CD14-positive monocyte (primary cell): ENCODE data around the gene CASP14. TPM values are rescaled to one million over a fixed set of nuclear protein-coding genes. Genes with fewer than 3 reads are reported as not detected.

Source experiments
- DNase-seq, 3 donors: peaks; one replicate each; pipeline ENCODE4 v3.0.0-alpha.2; 2011 to 2022
- H2AFZ ChIP-seq: 2 replicates; pipeline ENCODE4 v1.6.0; 2012; ENCODE audit warnings: mild to moderate bottlenecking, low read depth, low read length, inconsistent platforms; ENCODE audit not compliant: insufficient read depth, poor library complexity, severe bottlenecking
- H3K27ac ChIP-seq, 2 donors: 1 replicate in 1 of 2; 2 replicates in 1 of 2; pipeline ENCODE4 v1.5.1; 2012 to 2013; ENCODE audit warnings: low read length in 2 of 2, control low read depth in 1 of 2, inconsistent platforms in 1 of 2, low read depth in 1 of 2, mild to moderate bottlenecking in 1 of 2
- H3K27me3 ChIP-seq, 2 donors: one replicate each; pipeline versions ENCODE4 v1.6.0 to v1.6.1; 2011 to 2013; ENCODE audit warnings: low read length in 2 of 2; ENCODE audit not compliant: control insufficient read depth in 2 of 2, insufficient read depth in 2 of 2
- H3K36me3 ChIP-seq, 2 donors: replicated peaks in 1 of 2; 1 replicate in 1 of 2; 2 replicates in 1 of 2; pipeline versions ENCODE4 v1.5.1 to v1.6.1; 2012 to 2013; ENCODE audit warnings: low read length in 2 of 2, control low read depth in 1 of 2, inconsistent platforms in 1 of 2, mild to moderate bottlenecking in 1 of 2; ENCODE audit not compliant: insufficient read depth in 2 of 2, control insufficient read depth in 1 of 2
- H3K4me1 ChIP-seq, 2 donors: 1 replicate in 1 of 2; 2 replicates in 1 of 2; pipeline versions ENCODE4 v1.5.1 to v1.6.1; 2012 to 2013; ENCODE audit warnings: low read length in 2 of 2, control low read depth in 1 of 2, inconsistent platforms in 1 of 2, mild to moderate bottlenecking in 1 of 2, moderate library complexity in 1 of 2; ENCODE audit not compliant: insufficient read depth in 2 of 2, control insufficient read depth in 1 of 2
- H3K4me2 ChIP-seq: replicated peaks from 2 replicates; pipeline ENCODE3; 2012; ENCODE audit warnings: low read length, moderate library complexity, mild to moderate bottlenecking; ENCODE audit not compliant: poor library complexity, severe bottlenecking; ENCODE audit errors: extremely low read depth
- H3K4me3 ChIP-seq, 3 experiments: fragments of 200-600 bp in 1 of 3; sonication (generic) in 1 of 3; replicated peaks in 1 of 3; 1 replicate in 2 of 3; 2 replicates in 1 of 3; pipeline ENCODE4 v1.5.1; 2011 to 2013; ENCODE audit warnings: low read length in 3 of 3, mild to moderate bottlenecking in 3 of 3, control low read depth in 2 of 3, low read depth in 2 of 3, inconsistent platforms in 1 of 3, moderate library complexity in 1 of 3
- H3K79me2 ChIP-seq: 2 replicates; pipeline ENCODE4 v1.6.0; 2012; ENCODE audit warnings: mild to moderate bottlenecking, control low read depth, inconsistent platforms, low read length, moderate library complexity; ENCODE audit not compliant: insufficient read depth
- H3K9ac ChIP-seq: 2 replicates; pipeline ENCODE4 v1.6.0; 2017; ENCODE audit warnings: low read length, mild to moderate bottlenecking; ENCODE audit not compliant: insufficient read depth, poor library complexity, severe bottlenecking
- H3K9me3 ChIP-seq, 2 donors: replicated peaks in 1 of 2; 1 replicate in 1 of 2; 2 replicates in 1 of 2; pipeline versions ENCODE4 v1.5.1 to v1.6.1; 2012 to 2013; ENCODE audit warnings: low read length in 2 of 2, control low read depth in 1 of 2; ENCODE audit not compliant: control insufficient read depth in 1 of 2, insufficient read depth in 1 of 2
- H4K20me1 ChIP-seq: 2 replicates; pipeline ENCODE4 v1.6.0; 2012; ENCODE audit warnings: mild to moderate bottlenecking, low read length, control low read depth, moderate library complexity; ENCODE audit not compliant: insufficient read depth
- H3K27ac Mint-ChIP-seq, 7 donors: one replicate each; pipeline ENCODE4 v1.8.0; 2020; ENCODE audit warnings: mild to moderate bottlenecking in 7 of 7, mixed read lengths in 7 of 7, moderate library complexity in 6 of 7, inconsistent platforms in 2 of 7
- H3K27me3 Mint-ChIP-seq, 3 donors: one replicate each; pipeline ENCODE4 v1.8.0; 2021 to 2022; ENCODE audit warnings: low read depth in 3 of 3, mild to moderate bottlenecking in 3 of 3, mixed read lengths in 3 of 3, moderate library complexity in 3 of 3, inconsistent platforms in 1 of 3
- H3K36me3 Mint-ChIP-seq, 2 donors: one replicate each; pipeline ENCODE4 v1.8.0; 2020; ENCODE audit warnings: mixed read lengths in 2 of 2, inconsistent platforms in 1 of 2, mild to moderate bottlenecking in 1 of 2
- H3K4me1 Mint-ChIP-seq: one replicate; pipeline ENCODE4 v1.8.0; 2020; ENCODE audit warnings: mild to moderate bottlenecking, mixed read lengths
- H3K4me3 Mint-ChIP-seq, 2 donors: one replicate each; pipeline ENCODE4 v1.8.0; 2020; ENCODE audit warnings: mild to moderate bottlenecking in 2 of 2, mixed read lengths in 2 of 2, moderate library complexity in 1 of 2
- H3K9me3 Mint-ChIP-seq, 7 donors: one replicate each; pipeline ENCODE4 v1.8.0; 2020 to 2022; ENCODE audit warnings: mixed read lengths in 7 of 7, mild to moderate bottlenecking in 6 of 7, moderate library complexity in 6 of 7, inconsistent platforms in 2 of 7
- WGBS: methylation state at CpG from one replicate; pipeline ENCODE4 v1.1.5; 2013; ENCODE audit warnings: missing lambda C conversion rate; ENCODE audit not compliant: insufficient coverage; 5-methylcytosine and 5-hydroxymethylcytosine counted together
- intact Hi-C, 2 donors: fragments of 100-400 bp; cut with micrococcal nuclease; formaldehyde crosslinking; loops; one replicate each; pipeline versions ENCODE4 v1.15.0 to v1.15.1; 2023
- polyA plus RNA-seq, 3 donors: library from polyadenylated mRNA; depleted of rRNA in 1 of 3; unstranded in 2 of 3; stranded (reverse) in 1 of 3; fragments of 300-500 nt in 2 of 3; fragments of >200 nt in 1 of 3; fragmentation: Illumina TruSeq in 2 of 3; gene quantifications; 1 replicate in 2 of 3; 2 replicates in 1 of 3; pipeline ENCODE4 v1.2.3, GENCODE V29; 2012 to 2021
- TF ChIP-seq, protein P1 (sequence below): fragments of 200-600 bp; IDR thresholded peaks from one replicate; pipeline ENCODE4 v1.8.0; 2022; ENCODE audit warnings: antibody characterized with exemption, mild to moderate bottlenecking

The CASP14 gene
- polyA plus RNA-seq, 3 donors, result not detected

DNA sequence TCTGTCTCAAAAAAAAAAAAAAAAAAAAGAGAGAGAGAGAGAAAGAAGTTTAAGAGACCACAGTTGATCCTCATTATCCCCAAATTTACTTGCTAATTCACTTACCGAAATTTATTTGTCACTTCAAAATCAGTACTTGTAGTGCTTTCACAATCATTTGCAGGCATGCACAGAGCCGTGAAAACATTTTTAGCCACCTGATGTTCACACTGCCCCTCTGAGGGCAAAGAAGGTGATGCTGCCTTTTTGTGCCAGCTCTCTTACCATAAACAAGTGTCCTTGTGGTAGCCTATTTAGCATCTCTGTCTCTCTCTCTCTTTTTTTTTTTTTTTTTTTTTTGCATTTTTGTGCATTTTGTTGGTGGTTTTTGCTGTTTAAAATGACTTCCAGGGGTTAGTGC lies 24.1 kb upstream of the CASP14 start:
- DNase-seq, result peak in 1 of 3 donors; percentile 1
- peaks cover 0 to 1% (median 0%) of the 10 kb centered on the region in 7 donors for H3K9me3 Mint-ChIP-seq

DNA sequence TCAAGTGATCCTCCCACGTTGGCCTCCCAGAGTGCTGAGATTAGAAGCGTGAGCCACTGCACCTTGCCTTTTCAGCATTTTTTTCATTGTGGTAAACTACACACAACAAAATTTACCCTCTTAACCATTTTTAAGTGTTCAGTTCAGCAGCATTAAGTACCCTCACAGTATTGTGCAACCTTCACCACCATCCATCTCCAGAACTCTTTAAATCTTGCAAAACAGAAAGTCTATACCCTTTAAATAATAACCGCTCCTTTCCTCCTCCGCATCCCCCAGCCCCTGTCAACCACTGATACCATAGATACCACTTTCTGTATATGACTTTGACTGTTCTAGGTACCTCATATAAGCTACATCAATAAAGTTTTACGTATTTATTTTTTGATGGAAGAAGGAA lies 20.8 kb upstream of the CASP14 start:
- intact Hi-C loops, result no loop called here
- H3K36me3 ChIP-seq, result no peaks in the 10 kb centered on the region
- H3K27ac ChIP-seq, result no peak overlapping the region
- Mint-ChIP-seq H3K27me3 (peaks cover 0 to 11% (median 5%) of the 10 kb centered on the region in 3 donors), H3K9me3 (peaks cover 0 to 9% (median 7%) of the 10 kb centered on the region in 7 donors), H3K4me1 (no peaks in the 10 kb centered on the region), H3K36me3 (no peaks in the 10 kb centered on the region), H3K4me3 (no peak overlapping the region), H3K27ac (no peak overlapping the region)
- no peak overlapping the region for H3K9ac ChIP-seq
- no peak overlapping the region for H3K4me2 ChIP-seq
- 56% methylated on average over 1 of the region's 5 CpGs for WGBS
- peaks cover 0 to 6% of the 10 kb centered on the region in 2 donors for H3K9me3 ChIP-seq
- DNase-seq, result no peak
- H3K4me1 ChIP-seq, result no peaks in the 10 kb centered on the region
- no peaks in the 10 kb centered on the region for H3K27me3 ChIP-seq
- no peak overlapping the region for H3K4me3 ChIP-seq
- no peaks in the 10 kb centered on the region for H4K20me1 ChIP-seq
- no peaks in the 10 kb centered on the region for H3K79me2 ChIP-seq
- TF ChIP-seq, protein P1, sequence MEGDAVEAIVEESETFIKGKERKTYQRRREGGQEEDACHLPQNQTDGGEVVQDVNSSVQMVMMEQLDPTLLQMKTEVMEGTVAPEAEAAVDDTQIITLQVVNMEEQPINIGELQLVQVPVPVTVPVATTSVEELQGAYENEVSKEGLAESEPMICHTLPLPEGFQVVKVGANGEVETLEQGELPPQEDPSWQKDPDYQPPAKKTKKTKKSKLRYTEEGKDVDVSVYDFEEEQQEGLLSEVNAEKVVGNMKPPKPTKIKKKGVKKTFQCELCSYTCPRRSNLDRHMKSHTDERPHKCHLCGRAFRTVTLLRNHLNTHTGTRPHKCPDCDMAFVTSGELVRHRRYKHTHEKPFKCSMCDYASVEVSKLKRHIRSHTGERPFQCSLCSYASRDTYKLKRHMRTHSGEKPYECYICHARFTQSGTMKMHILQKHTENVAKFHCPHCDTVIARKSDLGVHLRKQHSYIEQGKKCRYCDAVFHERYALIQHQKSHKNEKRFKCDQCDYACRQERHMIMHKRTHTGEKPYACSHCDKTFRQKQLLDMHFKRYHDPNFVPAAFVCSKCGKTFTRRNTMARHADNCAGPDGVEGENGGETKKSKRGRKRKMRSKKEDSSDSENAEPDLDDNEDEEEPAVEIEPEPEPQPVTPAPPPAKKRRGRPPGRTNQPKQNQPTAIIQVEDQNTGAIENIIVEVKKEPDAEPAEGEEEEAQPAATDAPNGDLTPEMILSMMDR, result no peak
- H2AFZ ChIP-seq, result no peak overlapping the region

More for the DNA sequence above, 24.1 kb upstream of the CASP14 start:
- H3K4me2 ChIP-seq, result no peak overlapping the region
- peaks cover 5 to 13% (median 5%) of the 10 kb centered on the region in 3 donors for H3K27me3 Mint-ChIP-seq
- H3K4me3 Mint-ChIP-seq, result no peak overlapping the region
- no peaks in the 10 kb centered on the region for H3K9me3 ChIP-seq
- H4K20me1 ChIP-seq, result no peaks in the 10 kb centered on the region
- 14% methylated on average over 2 of the region's 2 CpGs for WGBS
- no peaks in the 10 kb centered on the region for H3K79me2 ChIP-seq
- H3K36me3 ChIP-seq, result no peaks in the 10 kb centered on the region
- no peaks in the 10 kb centered on the region for H3K36me3 Mint-ChIP-seq
- no peaks in the 10 kb centered on the region for H3K27me3 ChIP-seq
- H3K9ac ChIP-seq, result no peak overlapping the region
- intact Hi-C loops, result no loop called here
- H3K4me3 ChIP-seq, result no peak overlapping the region
- no peak overlapping the region for H3K27ac ChIP-seq
- TF ChIP-seq, protein P1, result peak; percentile 16
- no peak overlapping the region for H2AFZ ChIP-seq
- H3K4me1 Mint-ChIP-seq, result no peaks in the 10 kb centered on the region
- no peaks in the 10 kb centered on the region for H3K4me1 ChIP-seq
- H3K27ac Mint-ChIP-seq, result no peak overlapping the region
